ENCODE measurements around the gene VPS37D.
"Not testable (repeated sequence)": the region's sequence is repeated elsewhere in the genome, so short reads cannot be mapped to it uniquely, and the experiment has no call there.

VPS37D gene

DNA sequence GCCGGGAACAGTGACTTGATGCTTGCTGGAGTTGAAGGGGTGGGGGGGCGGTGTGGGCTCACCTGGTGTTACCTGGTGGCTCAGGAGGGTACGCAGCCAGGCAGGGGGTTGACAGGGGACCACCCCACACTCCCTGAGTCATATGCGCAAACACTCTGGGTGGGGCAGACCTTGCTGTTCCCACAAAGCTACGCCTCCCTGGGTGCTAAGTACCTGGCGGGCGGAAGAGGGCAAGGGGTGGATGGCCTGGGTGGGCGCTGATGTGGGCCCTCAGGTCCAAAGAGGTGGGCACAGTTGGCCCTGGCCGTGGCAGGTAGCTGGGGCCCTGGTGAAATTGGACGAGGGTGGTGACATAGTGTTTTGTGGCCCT lies 37.9 kb downstream of the VPS37D start:
- DNase-seq (ENCODE audit: low read depth, low spot score) = no peak

GRCh38 chr7:73706126-73707044 lies 38.8 kb downstream of the VPS37D start:
- DNase-seq (ENCODE audit: low read depth, low spot score) = peak; percentile 85

GRCh38 chr7:73707045-73707631 lies 39.5 kb downstream of the VPS37D start:
- peak; percentile 70 for DNase-seq (ENCODE audit: low read depth, low spot score)

GRCh38 chr7:73708961-73709549 lies 41.4 kb downstream of the VPS37D start:
- DNase-seq (ENCODE audit: low read depth, low spot score) = no peak

GRCh38 chr7:73712773-73713172 lies 45.1 kb downstream of the VPS37D start:
- DNase-seq (ENCODE audit: low read depth, low spot score) = no peak

DNA sequence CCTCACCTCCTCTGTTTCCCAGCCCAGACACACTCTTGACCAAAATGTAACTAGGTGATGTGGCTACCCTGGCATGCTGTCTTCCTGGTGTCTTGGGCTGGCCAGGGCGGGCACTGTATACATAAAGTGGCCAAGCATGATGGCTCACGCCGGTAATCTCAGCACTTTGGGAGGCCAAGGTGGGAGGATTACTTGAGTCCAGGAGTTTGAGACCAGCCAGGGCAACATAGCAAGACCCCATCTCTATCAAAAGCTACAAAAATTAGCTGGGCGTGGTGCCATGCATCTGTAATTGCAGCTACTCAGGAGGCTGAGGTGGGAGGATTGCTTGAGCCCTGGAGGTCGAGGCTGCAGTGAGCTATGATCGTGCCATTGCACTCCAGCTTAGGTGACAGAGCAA lies 45.7 kb downstream of the VPS37D start:
- DNase-seq (ENCODE audit: low read depth, low spot score) = not testable (repeated sequence)

- peak; percentile 82 for DNase-seq (ENCODE audit: low read depth, low spot score)
These were observed 48.2 kb downstream of the VPS37D start for GRCh38 chr7:73715648-73716317.

- no peak for DNase-seq (ENCODE audit: low read depth, low spot score)
These were observed 48.8 kb downstream of the VPS37D start for GRCh38 chr7:73716318-73716890.

GRCh38 chr7:73717025-73717807 lies 49.6 kb downstream of the VPS37D start:
- peak; percentile 47 for DNase-seq (ENCODE audit: low read depth, low spot score)

- peak; percentile 89 for DNase-seq (ENCODE audit: low read depth, low spot score)
These were observed 50.4 kb downstream of the VPS37D start for GRCh38 chr7:73717991-73718405.

DNA sequence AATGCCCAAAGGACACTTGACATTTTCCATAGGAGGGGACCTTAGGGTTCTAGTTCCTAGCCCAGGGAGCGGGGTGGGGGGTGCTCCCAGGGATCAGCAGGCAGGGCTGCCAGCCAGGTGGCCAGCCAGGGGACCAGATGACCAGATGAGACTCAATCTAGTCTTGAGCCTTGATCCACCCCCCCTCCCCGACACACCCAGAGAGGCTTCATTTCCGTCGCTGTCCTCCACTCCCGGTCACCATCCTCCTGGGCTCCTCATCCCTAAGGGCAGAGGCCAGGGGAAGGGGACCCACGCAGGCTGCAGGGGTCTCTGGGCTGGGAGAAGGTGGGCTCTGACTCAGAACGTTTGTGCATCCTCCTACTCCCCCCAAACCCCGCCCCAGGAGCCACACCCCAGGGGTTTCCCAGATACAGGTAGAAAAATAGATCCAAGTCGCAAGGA lies 50.8 kb downstream of the VPS37D start:
- no peak for DNase-seq (ENCODE audit: low read depth, low spot score)

DNA sequence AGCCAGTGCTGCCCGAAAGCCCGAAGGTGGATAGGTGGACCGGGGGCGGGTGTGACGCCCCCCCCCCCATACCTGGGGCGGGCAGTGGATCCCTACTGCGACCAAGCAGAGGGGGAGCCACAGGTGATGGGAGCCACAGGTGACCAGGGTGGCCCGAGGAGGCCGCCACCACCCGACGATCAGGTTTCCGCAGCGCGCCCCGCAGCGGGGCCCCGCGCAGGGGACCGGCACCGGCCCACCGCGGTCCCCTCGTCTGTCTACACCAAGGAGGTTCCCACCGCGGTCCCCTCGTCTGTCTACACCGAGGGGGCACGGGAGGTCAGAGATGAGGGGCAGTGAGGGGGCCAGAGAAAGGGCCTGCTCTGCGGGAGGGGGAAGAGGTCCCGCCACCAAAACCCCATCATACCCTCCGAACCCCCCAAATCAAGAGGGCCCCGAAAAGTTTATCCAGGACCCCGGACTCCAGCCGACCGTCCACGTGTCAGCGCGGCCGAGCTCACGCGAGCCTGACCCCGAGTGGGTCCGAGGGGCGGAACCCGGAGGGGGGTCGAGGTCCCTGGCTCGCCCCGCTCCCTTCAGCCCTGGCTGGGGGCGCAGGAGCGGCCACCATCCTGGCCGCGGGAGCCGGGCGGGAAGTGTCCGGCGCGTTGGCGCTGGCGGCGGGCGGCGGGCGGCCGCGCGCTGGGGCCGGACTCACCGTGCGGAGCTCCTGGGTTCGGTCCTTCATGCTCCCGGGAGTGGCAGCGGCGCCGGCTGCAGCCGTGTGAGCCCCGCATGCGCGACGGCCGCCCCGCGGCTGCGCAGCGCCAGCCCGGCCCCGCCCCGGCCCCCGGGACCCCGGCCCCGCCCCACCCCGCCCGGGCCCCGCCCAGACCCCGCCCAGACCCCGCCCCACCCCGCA lies 51.5 kb downstream of the VPS37D start, which contains the start of gene STX1A:
STX1A (minus strand) TSS at position 765 of the 901 bp plus-strand sequence; CDS start at position 727, 38 bp downstream.
- peak; percentile 94 for DNase-seq (ENCODE audit: low read depth, low spot score)

DNA sequence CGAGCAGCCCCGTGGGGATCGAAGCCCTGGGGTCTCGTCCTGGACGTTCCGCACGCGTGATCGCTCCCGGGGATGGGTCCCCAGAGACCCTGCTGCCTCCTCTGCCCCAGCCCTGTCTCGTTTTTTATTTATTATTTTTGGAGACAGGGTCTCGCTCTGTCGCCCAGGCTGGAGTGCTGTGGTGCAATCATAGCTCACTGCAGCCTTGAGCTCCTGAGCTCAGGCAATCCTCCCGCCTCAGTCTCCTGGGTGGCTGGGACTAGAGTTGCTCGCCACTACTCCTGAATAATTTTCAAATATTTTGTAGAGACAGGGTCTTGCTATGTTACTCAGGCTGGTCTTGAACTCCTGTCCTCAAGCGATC lies 52.2 kb downstream of the VPS37D start:
- no peak for DNase-seq (ENCODE audit: low read depth, low spot score)

GRCh38 chr7:73720443-73720842 lies 52.8 kb downstream of the VPS37D start:
- DNase-seq (ENCODE audit: low read depth, low spot score) = not testable (repeated sequence)

DNA sequence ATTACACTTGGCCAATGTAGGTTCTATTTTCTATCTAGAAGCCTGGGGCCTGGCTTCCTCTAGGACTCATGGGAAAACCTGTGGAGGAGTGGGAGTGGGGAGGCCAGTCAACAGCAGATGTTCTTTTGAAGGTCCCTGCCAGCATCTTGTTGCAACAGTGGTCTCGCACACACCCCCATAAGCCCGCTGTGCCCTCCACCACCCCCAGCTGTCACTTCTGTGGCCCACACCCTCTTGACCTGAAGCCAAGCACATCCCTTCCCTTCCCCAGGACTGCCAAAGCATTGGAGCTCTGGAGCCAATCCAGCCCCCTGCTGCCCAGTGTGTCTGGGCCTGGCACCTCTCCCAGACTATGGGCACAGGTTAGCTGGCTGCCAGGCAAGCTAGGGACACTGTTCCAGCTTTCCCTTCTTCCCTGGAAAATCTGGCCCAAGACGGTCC lies 53.8 kb downstream of the VPS37D start:
- peak; percentile 80 for DNase-seq (ENCODE audit: low read depth, low spot score)
